RPMI8226 (cell line): ENCODE data around the gene CEP72.
"Not testable (repeated sequence)": the region's sequence is repeated elsewhere in the genome, so short reads cannot be mapped to it uniquely, and the experiment has no call there.

ENCODE experiments used
- DNase-seq: peaks from one replicate; pipeline ENCODE4 v3.0.0-alpha.2; 2015

CEP72 gene

GRCh38 chr5:601771-602465 lies 10.2 kb upstream of the CEP72 start:
- no peak for DNase-seq

DNA sequence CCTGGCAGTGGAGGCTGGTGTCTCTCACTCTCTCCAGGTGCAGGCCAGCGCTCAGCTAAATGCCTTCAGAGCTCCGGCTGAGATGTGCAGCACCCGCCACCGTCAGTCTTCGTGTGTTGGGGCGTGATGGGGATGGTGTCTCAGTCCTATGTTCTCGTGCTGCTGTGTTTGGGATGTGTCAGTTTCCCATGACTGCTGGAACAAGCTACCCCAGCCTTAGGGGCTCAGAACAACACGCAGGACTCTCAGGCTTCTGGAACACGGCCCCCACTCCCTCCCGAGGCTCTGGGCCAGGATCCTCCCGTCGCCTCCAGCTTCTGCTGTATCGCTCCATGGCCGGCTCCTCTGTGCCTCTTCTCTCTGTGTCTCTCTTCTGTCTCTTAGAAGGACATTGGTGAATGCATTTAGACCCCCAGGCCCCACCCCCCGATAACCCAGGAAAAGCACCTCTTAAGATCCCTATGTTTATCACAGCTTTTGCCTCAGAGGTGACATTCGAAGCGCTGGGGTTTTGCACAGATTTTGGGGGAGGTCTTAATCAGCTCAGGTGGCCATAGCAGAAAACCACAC lies 9.6 kb upstream of the CEP72 start:
- DNase-seq, result no peak

- no peak for DNase-seq
Measured at GRCh38 chr5:603081-603998, 8.8 kb upstream of the CEP72 start.

DNA sequence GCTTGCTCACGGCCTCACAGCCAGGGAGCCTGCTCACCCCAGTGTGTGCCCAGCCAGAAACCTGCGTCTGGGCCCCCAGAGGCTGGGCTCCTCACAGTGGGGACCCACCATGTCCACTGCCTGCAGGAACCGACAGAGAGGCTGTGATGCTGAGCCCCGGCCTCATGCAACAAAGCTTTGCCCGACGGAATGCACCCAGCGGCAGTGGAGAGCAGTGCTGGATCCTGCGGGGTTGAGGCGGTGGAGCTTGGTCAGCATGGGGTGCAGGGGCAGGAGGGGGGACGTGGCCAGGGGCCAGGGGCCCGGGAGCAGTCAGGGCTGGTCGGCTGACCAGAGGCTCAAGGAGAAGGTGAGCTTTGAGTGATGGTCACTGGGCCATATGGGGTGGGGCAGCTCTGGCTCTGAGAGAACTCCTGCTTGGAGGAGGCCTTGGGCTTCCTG lies 7.7 kb upstream of the CEP72 start:
- no peak for DNase-seq

GRCh38 chr5:605090-605489 lies 7.0 kb upstream of the CEP72 start:
- DNase-seq, result not testable (repeated sequence)

- DNase-seq, result no peak
Measured at GRCh38 chr5:606061-606460, 6.1 kb upstream of the CEP72 start.

DNA sequence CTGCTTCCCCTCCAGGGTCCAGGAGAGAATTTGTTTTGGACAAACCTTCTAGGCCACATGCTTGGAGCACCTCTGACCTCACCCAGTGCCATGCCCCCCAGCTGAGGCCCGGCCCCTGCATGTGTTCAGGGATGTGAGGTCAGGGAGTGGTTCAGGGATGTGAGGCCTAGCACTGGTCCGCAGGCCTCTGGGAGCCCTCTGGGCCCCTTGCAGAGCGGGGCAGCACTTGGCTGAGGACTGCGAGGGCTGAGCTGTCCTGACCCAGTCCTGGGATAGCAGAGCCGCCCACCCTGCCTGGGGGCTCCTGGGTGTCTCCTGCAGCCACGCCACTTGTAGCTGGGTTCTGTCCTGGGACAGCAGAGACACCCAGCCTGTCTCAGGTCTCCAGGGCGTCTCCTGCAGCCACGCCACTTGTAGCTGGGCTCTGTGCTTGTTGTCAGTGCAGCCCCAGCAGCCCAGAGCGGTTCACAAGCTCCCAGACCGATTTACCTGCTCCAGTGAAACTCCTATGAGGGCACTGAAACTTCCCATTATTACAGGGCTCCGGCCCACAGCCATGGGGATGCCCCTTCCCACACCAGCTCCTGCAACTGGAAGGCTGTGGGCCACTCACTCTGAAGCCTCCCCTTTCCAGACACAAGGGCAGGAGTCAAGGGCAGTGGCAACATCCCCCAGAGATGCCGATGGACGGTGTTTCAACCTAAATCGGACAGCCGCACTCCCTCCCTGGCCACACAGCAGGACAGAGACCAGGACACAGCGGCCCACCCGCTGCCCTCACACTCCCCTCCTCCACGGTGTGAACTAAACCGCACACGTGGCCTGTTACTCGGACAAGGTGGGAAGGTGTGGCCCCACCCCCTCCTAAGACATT lies 5.4 kb upstream of the CEP72 start:
- DNase-seq, result peak; percentile 23

GRCh38 chr5:607541-608428 lies 4.4 kb upstream of the CEP72 start:
- DNase-seq, result peak; percentile 96

DNA sequence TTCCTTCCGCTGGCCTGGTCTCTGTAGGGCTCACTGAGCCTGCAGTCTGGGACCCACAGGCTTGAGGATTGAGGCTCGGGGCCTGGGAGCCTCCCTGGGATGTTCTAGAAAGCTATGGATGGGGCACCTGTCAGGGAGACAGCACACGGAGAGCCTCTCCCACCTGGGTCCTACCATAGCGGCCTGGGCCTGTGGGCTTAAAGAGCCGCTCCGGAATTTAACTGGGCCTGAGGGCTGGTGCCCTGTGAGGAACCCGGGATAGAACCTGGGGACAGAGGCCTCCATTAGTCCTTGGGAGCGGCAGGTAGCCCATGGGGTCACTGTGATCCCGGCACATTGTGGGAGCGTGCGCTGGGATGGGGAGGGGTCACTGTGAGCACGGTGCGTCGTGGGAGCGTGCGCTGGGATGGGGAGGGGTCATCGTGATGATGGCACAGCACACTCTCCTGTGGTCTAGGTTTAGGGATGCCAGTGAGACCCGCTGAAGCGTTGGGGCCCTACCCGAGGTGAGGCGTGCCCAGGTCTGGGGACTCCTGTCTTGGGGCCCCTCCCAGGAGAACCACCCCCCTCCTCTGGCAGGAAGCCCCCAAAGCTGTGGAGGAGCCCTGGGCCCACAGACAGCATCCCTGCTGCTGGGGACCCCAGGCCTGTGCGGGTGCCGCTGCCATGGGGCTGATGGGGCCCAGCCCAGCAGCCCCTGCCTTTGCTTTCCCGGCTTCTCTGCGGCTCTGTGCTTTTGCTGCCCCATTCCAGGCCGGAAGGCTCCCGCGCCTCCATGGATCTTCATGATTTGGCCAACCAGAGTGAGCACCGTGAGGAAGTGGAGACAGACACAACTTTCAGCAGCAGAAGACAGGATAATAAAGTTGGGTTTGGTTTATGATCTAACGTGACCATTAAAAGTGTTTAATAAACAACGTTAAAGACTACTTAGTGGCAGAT lies 3.4 kb upstream of the CEP72 start:
- no peak for DNase-seq

DNA sequence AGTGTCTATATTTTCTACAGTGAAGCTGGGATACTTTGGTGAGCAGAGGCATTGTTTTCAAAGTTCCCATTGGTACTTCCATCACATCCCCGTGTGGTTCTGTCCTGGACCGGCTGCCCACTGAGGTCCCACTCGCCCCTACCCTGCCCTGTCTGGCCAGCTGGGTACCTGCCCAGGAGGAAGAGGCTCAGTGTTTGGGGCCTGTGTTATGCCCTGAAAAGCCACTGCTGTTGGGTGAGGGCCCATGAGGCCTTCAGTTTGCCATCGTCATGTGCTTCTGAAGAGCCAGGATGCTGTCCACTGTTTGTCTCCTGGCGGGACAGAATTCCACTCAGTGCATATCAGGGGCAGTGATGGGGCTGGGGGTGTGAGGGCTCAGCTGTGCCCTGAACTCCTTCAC lies 2.6 kb upstream of the CEP72 start:
- no peak for DNase-seq

- no peak for DNase-seq
Measured at GRCh38 chr5:610011-610743, 2.0 kb upstream of the CEP72 start.

- DNase-seq, result no peak
Measured at GRCh38 chr5:610744-611730, 1.1 kb upstream of the CEP72 start.

DNA sequence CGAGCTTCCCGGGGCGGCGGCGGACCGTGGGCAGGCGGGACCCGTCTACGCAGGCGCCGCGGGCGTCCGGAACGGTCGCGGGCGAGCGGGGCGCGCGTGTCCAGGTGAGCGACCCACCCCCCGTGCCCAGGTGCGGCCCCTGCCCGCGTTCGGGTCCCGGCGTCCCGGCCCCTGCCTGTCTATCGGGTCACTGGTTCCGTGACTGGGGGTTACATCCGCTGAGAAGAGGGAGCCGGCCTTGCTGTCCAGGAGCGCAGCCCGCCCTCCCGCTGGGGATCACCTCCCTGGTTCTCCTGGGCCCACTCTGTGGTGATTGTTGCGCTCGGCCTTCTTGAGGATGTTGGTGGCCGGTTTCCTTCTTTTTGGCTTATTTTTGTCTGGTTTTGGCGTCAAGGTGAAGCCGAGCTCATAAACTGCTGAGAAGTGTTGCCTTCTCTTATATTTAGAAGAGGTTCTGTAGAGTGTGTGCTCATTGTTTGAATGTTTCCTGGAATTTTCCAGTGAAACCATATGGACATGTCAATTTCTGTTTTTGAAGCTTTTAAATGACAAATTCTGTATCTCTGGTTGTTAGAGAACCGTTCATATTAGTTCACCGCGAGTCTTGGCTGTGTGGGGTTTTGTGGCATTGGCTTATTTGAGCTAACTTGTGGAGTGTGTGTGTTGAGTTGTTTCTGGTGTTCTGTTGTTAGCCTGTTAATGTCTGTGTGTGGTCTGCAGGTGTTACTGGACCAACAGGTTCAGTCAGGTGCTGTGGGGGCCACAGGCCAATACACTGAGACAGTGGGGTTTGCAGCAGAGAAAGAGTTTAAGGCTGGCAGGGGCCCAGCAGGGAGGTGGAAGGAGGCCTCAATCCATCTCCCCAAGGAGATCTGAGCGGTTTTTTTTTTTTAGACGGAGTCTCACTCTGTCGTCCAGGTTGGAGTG lies 621 bp downstream of the CEP72 start:
- peak; percentile 30 for DNase-seq

DNA sequence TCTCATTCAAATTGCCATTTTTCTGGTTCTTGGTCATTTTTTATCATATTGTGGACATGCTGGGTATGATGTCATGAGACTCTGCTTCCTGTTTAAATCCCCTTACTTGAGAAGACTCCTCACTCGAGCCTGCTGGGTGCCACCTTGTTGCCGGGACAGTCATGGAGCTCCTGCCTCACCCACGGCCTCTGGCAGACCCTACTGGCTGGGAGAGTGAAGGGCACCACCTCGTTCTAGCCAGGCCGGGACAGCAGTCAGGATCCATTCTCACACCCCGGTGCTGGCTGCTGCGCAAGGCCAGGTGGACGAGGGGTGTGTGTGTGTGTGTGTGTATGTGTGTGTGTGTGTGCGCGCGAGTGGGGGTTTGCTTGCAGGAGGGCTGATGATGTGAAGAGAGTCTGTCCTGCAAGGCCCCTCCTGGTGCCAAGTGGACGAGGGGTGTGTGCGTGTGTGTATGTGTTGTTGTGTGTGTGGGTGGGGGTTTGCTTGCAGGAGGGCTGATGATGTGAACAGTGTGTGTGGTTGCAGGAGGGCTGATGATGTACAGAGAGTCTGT lies 4.4 kb downstream of the CEP72 start:
- DNase-seq, result no peak

GRCh38 chr5:617896-618295 lies 5.8 kb downstream of the CEP72 start:
- no peak for DNase-seq

DNA sequence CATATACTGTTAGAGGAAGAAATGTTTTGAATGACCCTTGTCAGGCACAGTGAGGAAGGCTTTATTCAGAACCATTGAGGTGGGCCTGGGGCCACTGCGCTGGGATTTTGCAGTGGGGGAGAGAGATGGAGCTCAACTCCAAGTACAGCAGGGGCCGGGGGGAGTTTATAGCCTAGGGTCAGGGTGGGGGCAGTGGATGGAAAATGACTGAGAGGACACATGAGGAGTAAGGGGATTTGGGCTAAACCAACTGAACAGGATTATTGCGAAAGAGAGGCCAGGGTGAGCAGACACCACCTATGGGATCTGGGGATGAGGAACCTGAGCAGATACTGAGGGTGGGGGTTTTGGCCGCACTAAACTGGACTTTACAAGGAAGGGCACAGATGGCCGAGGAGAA lies 6.3 kb downstream of the CEP72 start:
- DNase-seq, result no peak

- no peak for DNase-seq
Measured at GRCh38 chr5:619444-619843, 7.3 kb downstream of the CEP72 start.
